Measurements from ENCODE around the gene LZTFL1.

LZTFL1 gene

DNA sequence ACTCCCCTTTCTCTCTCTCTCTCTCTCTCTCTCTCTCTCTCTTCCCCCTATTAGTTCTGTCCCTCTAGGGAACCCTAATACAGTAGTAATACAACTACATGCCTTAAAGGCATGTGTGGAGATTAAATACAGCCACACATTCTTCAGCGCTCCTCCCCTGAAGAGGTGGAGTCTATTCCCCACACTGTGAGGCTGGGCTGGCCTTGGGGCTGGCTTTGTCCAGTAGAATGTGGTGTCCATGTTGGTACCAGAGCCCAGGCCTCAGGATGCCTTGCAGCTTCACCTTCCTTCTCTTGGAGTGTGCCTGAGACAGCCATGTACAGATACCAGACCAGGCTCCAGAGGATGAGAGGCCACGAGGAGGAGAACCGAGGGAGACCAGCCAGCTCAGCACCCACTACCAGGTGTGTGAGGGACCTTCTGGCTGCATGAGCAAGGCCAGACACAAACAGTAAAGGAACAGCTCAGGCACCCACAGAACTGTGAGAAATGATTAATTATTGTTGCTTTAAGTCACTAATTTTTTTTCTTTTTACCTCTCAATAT lies 56.2 kb downstream of the LZTFL1 start:
- no peak for FAIRE-seq

DNA sequence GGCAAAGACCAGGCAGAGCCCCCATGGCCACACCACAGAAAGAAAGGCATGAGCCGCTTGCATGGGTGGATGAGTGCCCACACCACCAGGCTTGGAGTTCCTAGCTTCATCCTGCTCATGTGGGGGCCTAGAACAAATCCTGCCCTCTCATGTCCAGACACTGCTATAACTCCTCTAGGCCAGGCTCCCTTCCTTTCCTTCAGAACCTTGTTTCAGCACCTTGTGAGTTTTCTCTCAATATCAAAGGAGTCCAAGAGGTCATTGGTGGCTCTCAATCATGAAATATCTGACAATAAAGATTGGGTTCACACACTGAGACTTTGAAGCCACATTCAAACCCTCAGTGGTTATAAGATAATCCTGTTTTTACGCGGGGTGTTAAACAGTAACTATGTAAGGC lies 58.3 kb downstream of the LZTFL1 start:
- no peak for FAIRE-seq

DNA sequence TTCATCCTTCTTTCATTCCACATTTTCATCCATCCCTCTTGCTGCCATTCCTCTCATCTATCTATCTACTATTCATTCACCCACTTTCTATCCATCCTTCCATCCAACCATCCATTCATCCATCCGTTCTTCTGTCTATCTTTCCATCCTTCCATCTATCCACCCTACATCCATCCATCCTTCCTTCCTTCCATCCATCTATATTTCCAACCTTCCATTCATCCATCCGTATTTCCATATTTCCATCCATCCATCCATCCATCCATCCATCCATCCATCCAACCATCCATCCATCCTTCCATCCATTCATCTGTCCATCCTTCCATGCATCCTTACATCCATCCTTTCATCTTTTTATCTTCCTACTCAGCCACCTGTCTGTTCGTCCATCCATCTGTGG lies 59.5 kb downstream of the LZTFL1 start:
- FAIRE-seq = no peak

DNA sequence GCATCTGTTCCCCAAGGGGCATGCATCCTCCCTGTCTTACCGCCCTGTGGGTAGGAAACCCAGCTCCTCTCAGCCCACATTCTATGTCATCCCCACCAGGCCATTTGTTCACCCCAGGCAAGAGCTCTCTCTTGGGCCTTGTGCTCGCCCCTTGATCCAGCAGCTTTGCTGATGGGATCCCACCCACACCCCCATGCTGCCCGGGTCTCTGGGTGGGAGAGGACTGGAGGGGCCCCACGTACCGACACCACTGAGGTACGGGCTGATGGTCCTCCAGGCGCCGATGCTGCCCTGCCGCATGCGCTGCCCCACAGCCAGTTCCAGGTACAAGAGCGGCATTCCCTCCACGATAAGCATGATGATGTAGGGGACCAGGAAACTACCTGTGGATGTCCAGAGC lies 60.1 kb downstream of the LZTFL1 start:
- no peak for FAIRE-seq

GRCh38 chr3:45781271-45781670 lies 60.6 kb downstream of the LZTFL1 start:
- FAIRE-seq = no peak

- FAIRE-seq = no peak
These were observed 61.9 kb downstream of the LZTFL1 start for GRCh38 chr3:45779746-45780735.

- no peak for FAIRE-seq
These were observed 63.1 kb downstream of the LZTFL1 start for GRCh38 chr3:45778761-45779201.

DNA sequence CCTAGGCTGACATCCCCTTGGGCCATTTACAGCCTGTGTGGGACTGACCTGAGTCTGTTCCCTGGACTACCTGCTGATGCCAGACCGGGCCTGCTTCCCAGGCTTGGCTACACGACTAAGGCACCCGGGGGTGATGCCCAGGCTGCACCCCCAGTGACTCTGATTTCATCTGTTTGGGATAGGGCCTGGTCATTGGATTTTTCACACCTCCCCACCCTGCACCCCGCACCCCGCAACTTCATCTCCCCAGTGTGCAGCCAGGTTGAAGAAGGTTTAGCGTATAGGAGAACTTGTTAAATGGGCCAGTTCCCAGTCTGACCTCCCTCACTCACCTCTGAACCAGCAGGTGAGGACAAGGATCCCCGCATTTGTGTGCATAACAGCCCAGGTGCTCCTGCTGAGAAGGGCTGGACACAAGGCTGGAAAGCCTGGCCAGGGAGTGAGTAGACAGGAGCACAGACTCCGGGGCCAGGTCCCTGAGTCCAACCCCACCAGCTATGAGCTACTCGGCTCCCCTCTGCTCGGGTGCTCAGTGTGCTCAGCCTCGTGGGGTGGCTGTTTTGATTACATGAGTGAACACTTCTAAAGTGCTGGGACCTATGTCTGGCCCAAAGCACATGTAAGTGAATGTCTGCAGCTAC lies 64.1 kb downstream of the LZTFL1 start:
- no peak for FAIRE-seq

DNA sequence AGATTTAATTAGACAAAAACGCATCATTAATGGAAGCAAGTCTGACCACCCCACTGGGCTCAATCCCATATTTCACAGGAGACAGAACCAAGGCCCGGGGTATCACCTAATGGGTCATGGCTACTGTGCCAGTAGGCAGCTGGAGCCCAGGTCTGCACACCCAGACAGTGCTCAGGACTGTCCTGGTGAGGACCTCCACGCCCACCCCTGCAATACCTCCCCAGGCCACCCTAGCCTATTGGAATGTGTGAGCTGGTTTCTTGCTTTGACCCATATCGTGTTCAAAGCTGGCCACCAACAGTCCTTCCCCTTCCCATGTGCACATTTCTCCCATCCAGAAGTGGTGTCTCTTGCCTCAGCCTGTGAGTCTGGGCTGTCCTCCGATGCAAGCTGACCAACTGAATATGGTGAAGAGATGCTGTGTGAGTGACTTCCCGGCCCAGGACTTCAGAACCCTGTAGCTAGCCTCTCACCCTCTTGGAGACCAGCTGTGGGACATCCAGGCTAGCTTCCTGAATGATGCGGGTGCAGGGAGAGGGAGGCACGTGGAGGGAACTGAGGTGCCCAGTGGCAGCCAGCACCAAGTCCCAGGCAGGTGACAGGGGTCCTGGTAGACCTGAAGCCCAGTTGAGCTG lies 64.7 kb downstream of the LZTFL1 start:
- FAIRE-seq = no peak

GRCh38 chr3:45776611-45777010 lies 65.3 kb downstream of the LZTFL1 start:
- FAIRE-seq = no peak

DNA sequence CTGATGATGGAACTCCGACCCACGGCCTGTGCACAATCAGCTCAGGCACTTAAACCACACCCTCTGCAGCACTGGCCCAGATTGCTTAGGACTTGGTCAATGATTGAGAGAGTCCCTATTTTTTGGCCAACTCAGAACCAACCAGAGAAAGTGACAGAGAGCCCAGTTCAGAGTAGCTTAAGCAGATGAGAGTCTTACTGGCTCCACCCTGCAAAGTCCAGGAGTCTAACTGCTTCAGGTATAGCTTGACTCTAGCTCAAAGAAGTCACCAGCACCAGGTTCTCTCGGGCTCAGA lies 65.7 kb downstream of the LZTFL1 start:
- FAIRE-seq = no peak

GRCh38 chr3:45775571-45776300 lies 66.2 kb downstream of the LZTFL1 start:
- no peak for FAIRE-seq

DNA sequence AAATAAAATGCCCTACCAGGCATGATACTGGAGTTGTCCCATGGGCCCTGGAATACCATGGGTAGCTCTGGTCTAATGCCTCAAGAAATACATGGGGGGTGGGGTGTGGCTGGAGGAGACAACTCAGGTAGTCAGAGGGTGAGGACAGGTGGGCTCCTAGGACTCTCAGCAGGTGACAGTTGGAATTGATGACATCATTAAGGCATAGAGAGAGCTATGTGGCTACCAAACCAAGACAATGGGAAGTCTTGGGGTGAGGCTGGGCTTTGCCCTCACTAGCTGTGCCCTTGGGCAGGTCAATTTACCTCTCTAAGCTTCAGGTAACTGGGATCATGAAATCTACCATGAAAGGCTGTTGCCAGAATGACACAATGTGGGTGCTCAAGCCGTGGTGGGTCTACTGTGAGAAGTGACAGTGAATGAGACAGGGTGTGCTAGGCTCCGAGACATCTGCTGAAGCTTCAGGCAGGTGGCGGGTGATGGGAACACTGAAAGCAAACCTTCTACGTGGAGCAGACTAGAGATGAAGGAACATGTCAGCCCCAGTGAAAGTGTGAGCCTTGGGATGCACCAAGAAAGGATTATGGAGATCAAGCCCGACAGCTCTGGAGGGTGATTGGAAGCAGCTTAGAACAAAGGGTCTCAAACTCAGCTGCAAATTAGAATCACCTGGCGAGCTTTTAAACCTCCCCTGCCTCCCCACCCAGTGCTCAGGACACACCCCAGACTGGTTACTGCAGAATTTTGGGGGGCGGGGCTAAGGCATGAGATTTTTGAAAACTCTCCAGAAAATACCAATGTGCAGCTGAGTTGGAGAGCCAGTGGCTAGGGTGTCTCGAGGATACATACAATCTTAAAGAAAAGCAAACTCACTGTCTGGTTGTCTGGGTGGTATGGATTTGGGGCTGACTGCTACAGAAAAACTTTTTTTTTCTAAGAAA lies 67.1 kb downstream of the LZTFL1 start:
- FAIRE-seq = no peak

- no peak for FAIRE-seq
These were observed 68.0 kb downstream of the LZTFL1 start for GRCh38 chr3:45773714-45774449.
